Superior temporal gyrus (tissue), 1 donor: ENCODE data around the gene PRKCE.
A peak's percentile ranks its signal among the peaks of the same experiment; 100 is the strongest.

Experiments used
- DNase-seq: peaks from one replicate; pipeline ENCODE4 v3.0.0-alpha.2; 2016; ENCODE audit errors: extremely low spot score

PRKCE gene

GRCh38 chr2:45860136-45861121 lies 209.0 kb downstream of the PRKCE start:
- DNase-seq: peak; percentile 79

DNA sequence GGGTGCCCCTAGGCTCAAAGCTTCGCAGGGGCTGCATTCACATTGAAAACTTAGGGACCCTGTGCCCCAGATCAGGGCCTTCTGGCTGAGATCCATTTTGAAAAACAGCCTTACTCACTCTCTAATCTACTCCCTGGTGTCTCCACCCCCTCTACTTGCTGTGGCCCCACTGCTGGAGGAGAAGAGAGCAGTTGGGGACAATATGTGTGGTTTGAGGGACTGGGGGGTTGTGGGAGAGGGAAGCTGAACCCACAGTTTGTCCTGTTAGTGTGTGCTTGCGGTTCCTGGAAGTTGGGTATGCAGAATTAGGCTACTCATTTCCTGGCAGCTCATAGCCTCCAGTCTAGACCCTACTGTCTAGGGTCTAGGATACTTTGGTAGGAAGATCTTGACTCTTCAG lies 211.4 kb downstream of the PRKCE start:
- no peak for DNase-seq

- no peak for DNase-seq
Measured at GRCh38 chr2:45864121-45864520, 212.6 kb downstream of the PRKCE start.

GRCh38 chr2:45867349-45867748 lies 215.9 kb downstream of the PRKCE start:
- no peak for DNase-seq

GRCh38 chr2:45867800-45868199 lies 216.3 kb downstream of the PRKCE start:
- DNase-seq: no peak

DNA sequence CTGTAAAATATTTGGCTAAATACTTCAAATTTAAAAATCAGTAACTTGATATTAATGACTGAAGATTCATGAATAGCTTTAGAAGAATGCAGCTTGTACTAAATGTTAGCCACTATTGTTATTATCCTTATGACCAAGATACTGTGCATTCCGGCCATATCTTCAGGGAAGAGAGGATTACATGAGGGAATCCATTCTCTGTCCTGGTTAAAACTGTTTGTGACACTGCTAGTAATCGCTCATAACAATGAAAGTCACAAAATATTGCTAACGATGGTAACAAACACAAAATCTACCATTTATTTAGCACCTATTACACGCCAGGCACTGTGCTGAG lies 217.7 kb downstream of the PRKCE start:
- DNase-seq: no peak

DNA sequence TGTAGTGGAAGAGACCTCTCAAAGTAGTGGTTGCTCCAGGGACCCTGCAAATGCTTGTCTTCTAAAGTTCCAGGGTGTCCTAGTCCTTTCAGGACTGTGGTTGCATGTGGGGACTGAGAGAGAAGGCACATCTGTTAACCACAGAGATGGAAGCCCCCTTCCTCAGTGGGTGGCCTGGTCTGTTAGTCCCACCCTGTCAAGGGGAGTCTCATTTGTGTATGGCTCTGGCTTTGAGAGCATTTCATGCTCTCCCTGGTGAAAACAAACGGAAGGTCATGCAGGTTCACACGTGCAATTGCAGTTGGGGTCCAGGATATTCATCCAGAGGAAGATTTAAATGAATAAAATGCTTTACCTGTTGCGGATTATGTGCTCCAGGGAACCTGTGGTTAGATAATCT lies 219.6 kb downstream of the PRKCE start:
- no peak for DNase-seq

GRCh38 chr2:45871541-45871940 lies 220.1 kb downstream of the PRKCE start:
- DNase-seq: no peak

DNA sequence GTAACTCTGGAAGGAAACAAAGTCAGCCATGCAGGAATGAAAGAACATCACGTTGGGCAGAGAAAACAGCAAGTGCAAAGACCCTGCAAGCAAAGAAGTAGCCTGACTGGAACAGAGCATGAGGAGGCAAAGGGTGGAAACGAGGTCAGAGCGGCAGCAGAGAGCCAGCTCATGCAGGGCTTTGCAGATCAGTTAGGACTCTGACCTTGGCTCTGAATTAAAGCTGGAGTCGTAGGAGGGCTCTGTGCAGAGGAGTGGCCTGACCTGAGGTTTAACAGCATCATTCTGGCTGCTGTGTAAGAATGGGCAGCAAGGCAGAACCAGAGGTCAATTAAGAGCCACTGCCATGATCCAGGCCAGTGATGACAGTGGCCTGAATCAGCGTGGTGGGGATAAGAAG lies 220.7 kb downstream of the PRKCE start:
- no peak for DNase-seq

GRCh38 chr2:45874344-45874743 lies 222.9 kb downstream of the PRKCE start:
- DNase-seq: peak; percentile 27

DNA sequence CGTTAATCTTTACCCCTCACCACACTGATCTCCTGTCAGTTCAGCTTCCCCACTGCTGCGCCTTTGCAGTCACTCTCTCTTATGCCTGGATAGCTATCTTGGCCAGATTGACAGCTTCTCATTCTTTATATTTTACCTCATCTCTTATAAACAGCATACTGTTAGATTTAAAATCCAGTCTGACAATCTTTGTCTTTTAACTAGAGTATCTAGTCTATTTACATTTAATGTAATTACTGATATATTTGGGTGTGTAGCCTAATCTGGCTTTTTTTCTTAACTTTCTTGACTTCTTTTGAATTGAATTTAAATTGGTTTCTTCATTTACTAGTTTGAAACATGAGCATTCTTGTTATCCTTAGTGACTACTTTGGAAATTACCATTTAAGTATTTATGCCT lies 225.1 kb downstream of the PRKCE start:
- DNase-seq: no peak

- no peak for DNase-seq
Measured at GRCh38 chr2:45879406-45879805, 227.9 kb downstream of the PRKCE start.

DNA sequence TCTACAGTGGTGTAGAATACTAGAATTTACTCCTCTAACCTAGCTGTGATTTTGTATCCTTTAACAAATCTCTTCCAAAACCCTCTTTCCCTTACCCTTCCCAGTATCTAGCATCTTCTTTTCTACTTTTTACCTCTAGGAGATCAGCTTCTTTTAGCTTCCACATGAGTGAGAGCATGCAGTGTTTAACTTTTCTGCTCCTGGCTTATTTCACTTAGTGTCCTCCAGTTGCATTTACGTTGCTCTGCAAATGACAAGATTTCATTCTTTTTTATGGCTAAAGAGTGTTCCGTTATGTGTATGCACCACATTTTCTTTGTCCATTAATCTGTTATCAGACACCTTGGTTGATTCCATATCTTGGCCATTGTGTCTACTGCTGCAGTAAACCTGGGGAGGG lies 228.5 kb downstream of the PRKCE start:
- DNase-seq: no peak

DNA sequence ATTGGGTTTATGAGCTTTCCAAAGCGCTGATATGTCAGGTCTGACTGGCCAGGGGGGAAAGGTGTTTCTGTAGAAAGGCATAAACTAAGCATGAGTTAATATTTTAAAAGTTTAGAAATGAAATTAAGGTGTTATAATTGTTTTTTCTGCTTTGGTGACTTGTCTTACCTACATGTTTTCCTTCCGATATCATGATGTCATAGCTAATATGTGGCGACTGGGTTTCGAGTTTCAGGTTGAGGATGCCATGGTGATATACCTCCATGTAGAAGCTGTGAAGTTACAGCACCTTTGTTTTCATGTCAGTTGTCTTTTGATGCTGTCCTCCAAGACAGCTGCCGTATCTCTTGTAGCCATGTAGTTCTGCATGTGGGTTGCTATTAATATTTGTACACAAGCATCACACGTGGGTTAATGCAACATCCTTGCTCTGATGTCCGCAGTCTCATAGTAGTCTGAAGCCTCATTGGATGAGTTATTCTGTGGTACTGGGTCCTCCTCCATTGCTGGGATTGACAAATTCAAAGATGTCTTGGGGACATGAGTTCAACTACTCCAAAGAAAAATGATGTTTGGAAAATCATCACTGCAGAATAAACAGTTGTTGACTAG lies 230.6 kb downstream of the PRKCE start:
- no peak for DNase-seq

DNA sequence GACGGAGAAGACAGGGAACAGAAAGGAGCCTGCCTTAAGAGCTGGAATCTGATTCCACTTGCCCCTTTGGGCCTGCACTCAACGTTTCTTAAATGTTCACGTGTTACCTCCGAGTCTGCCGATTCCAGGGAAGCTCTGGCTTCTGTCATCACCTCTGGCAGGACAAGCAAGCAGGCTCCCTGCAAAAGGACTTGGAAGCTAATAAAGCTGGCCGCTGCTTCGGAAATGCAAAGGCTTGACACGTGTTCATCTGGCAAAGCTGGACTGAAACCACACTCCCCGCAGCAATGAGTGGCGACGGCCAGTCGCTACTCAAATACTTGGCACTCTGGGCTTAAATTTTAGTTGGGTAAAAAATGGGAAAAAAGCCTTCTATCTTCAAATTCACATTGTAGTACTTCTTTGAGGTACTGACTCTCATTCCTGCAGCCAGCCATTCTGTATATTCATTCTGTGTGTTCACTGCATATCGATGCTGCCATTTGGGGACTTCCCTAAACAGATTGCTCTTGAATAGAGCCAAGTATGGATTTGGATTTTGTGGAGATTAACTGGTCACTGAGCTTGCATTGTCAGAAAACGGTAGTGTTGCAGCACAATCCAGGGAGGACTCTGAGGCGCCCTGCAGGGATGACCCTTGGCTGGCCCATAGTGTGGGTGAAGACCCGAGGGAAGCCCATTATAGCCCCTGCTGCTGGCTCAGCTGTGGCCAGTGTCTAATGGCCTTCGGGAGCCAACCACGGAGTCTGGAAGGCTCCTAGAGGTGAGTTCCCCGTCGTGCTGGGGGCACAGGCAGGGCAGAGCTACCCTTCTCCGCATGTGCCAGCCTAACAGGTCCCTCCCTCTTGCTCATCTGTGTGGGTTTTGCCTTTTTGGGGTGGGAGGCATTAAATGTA lies 231.5 kb downstream of the PRKCE start:
- peak; percentile 48 for DNase-seq

DNA sequence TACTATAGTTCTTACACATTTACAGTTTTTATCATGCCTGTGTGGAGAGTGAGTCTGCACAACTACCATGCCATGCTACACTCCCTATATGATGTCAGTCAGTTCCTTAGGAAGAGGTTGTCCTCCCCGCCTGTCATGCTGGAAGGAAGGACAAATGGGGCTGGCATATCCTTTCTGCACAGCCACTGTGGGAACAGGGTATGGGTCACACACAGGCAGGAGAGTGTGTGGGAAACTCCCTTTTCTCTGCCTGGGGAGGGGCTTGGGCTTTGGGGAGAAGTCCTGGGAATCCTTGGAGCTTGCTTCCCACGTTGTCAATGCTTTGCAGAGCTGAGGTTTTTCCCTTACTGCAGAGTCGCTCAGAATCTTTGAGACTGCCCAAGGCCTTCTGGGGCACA lies 232.1 kb downstream of the PRKCE start:
- DNase-seq: no peak

GRCh38 chr2:45884126-45884525 lies 232.7 kb downstream of the PRKCE start:
- no peak for DNase-seq

DNA sequence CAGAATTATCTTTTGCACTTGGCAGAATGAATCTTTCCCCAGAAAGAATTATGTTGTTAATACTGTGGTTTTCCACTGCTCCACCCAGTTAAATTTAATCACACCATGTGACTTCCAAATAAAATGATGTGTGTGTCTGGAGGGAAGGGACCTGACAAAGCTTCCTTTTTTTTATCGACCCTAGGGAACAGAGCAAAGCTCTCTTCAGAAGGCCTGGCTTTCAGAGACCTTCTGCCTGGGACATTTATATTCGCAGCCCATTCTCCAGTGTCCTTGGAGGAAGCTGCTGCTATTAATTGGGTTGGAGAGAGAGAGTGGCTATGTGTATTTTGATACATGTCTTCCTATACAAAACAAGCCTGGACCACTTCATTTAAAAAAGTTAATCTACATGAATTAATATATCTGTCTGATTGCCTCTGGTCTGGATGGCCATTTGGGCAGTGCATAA lies 233.7 kb downstream of the PRKCE start:
- DNase-seq: peak; percentile 61

DNA sequence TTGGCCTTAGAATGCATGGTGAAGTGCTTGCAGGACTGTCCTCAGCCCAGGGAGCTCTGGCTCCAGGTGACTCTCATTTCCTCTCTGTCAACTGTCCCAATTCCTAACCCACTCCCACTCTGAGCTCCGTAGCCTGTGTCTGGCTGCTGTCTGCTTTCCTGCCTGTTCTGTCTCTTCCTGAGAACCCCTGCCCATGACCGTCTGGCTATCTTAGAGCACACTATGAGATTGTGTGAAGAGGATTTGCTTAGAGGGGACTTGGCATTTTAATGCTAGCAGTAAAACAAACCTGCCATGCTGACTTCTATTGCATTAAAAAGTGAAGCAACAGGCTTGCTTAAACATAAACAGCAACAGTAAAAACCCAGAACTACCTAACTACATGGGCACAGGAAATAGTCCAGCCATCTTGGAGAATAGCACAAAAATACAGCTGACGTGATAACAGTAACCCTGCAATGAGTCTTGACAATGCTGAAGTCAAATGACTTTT lies 234.7 kb downstream of the PRKCE start:
- DNase-seq: no peak

GRCh38 chr2:45888167-45888566 lies 236.7 kb downstream of the PRKCE start:
- peak; percentile 48 for DNase-seq

DNA sequence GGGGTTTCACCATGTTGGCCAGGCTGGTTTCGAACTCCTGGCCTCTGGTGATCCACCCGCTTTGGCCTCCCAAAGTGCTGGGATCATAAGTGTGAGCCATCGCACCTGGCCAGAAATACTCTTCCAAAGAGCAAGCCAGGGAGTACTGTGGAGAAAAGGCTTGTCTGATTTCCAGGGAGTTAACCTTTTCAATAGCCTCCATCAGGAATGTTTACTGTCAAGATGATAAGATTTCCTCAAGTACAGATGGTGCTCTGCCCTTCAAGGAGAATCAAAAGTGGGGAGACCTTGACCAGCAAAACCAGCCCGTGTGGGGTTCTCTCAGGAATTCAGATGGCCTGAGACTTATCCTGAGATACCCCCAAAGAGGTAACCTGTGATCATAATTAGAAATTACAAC lies 237.2 kb downstream of the PRKCE start:
- no peak for DNase-seq

- peak; percentile 47 for DNase-seq
Measured at GRCh38 chr2:45889053-45889452, 237.6 kb downstream of the PRKCE start.
